DMS153 treated with DMSO at 0.1 percent for 48 hours (cell line): ENCODE measurements around the gene SLC15A4.
A peak's percentile ranks its signal among the peaks of the same experiment; 100 is the strongest.
"Not testable (repeated sequence)": the region's sequence is repeated elsewhere in the genome, so short reads cannot be mapped to it uniquely, and the experiment has no call there.

Source experiments
- DNase-seq: peaks from one replicate; lab custom pipeline; 2025; ENCODE audit not compliant: unreplicated experiment; lab: John Stamatoyannopoulos, UW

The SLC15A4 gene

GRCh38 chr12:128823916-128824839 lies at the start of gene SLC15A4:
Gene SLC15A4, minus strand, starts transcription at chr12:128823958. Its CDS starts 15 bp downstream, at chr12:128823943.
- DNase-seq, result peak; percentile 88

GRCh38 chr12:128872303-128872702 lies 48.5 kb upstream of the SLC15A4 start:
- DNase-seq, result no peak

GRCh38 chr12:128871516-128871892 lies 47.7 kb upstream of the SLC15A4 start:
- DNase-seq, result no peak

- no peak for DNase-seq
Observed at GRCh38 chr12:128867466-128867865, 43.7 kb upstream of the SLC15A4 start.

GRCh38 chr12:128864516-128865186 lies 40.9 kb upstream of the SLC15A4 start:
- no peak for DNase-seq

GRCh38 chr12:128863957-128864356 lies 40.2 kb upstream of the SLC15A4 start:
- DNase-seq, result no peak

GRCh38 chr12:128861226-128862016 lies 37.7 kb upstream of the SLC15A4 start:
- no peak for DNase-seq

- no peak for DNase-seq
Observed at GRCh38 chr12:128859311-128859710, 35.6 kb upstream of the SLC15A4 start.

- no peak for DNase-seq
Observed at GRCh38 chr12:128857133-128857763, 33.5 kb upstream of the SLC15A4 start.

GRCh38 chr12:128856791-128857078 lies 33.0 kb upstream of the SLC15A4 start:
- no peak for DNase-seq

GRCh38 chr12:128856035-128856790 lies 32.5 kb upstream of the SLC15A4 start:
- DNase-seq, result no peak

GRCh38 chr12:128853600-128854197 lies 29.9 kb upstream of the SLC15A4 start:
- no peak for DNase-seq

- DNase-seq, result no peak
Observed at GRCh38 chr12:128852885-128853599, 29.3 kb upstream of the SLC15A4 start, which contains the start of gene GLT1D1. Gene GLT1D1, plus strand, starts transcription at chr12:128853478. Its CDS starts 104 bp downstream, at chr12:128853582.

- DNase-seq, result no peak
Observed at GRCh38 chr12:128852026-128852698, 28.4 kb upstream of the SLC15A4 start.

GRCh38 chr12:128851429-128851828 lies 27.7 kb upstream of the SLC15A4 start:
- not testable (repeated sequence) for DNase-seq

GRCh38 chr12:128850400-128850799 lies 26.6 kb upstream of the SLC15A4 start:
- no peak for DNase-seq

GRCh38 chr12:128849806-128850205 lies 26.0 kb upstream of the SLC15A4 start:
- not testable (repeated sequence) for DNase-seq

- DNase-seq, result no peak
Observed at GRCh38 chr12:128848371-128848770, 24.6 kb upstream of the SLC15A4 start.

GRCh38 chr12:128846671-128847070 lies 22.9 kb upstream of the SLC15A4 start:
- DNase-seq, result not testable (repeated sequence)
